Measurements from ENCODE around the gene DMXL2. TPM values are rescaled to one million over a fixed set of nuclear protein-coding genes. Genes with fewer than 3 reads are reported as not detected.

Gene DMXL2
- total and polyA plus RNA-seq, 9 of the 15 experiments (the other 6 are each of a cell fraction or from before 2014, with no cell fraction given) = 9.3 to 57.7 (median 30.7) TPM

- TF ChIP-seq TSHZ1 (CRISPR knock-in tag; IDR thresholded peaks at IDR 0.05) (no peak), USF1 (CRISPR knock-in tag; IDR thresholded peaks at IDR 0.05) (peak; percentile 9; the same call in 1 of the 2 replicates), RAD51 (IDR thresholded peaks at IDR 0.05; ENCODE audit: borderline replicate concordance, low read depth) (no peak), HNRNPK (IDR thresholded peaks at IDR 0.05; ENCODE audit: low read depth, low read length, poor library complexity, severe bottlenecking) (peak; percentile 29), SMAD1 (IDR thresholded peaks at IDR 0.05; ENCODE audit: low read depth, low read length, partially characterized antibody) (no peak), FOSL1 (tag; conservative IDR thresholded peaks at IDR 0.05) (0 out of 2 replicates have a peak, but pooled peaks have one; percentile 23), CBFB (CRISPR knock-in tag; IDR thresholded peaks at IDR 0.05) (no peak; the same call in 1 of the 2 replicates), MCM2 (IDR thresholded peaks at IDR 0.05; ENCODE audit: low read depth) (no peak), ZNF431 (CRISPR knock-in tag; IDR thresholded peaks at IDR 0.05) (no peak), LEF1 (IDR thresholded peaks at IDR 0.05) (no peak), CEBPB (tag; IDR thresholded peaks at IDR 0.05) (no peak), ILK (tag; IDR thresholded peaks at IDR 0.05; ENCODE audit: borderline replicate concordance, low read depth) (no peak), ZNF133 (CRISPR knock-in tag; IDR thresholded peaks at IDR 0.05) (no peak), CBX1 (IDR thresholded peaks at IDR 0.05; ENCODE audit: low read depth) (peak; percentile 28; the same call in 1 of the 2 replicates), ZBTB1 (CRISPR knock-in tag; IDR thresholded peaks at IDR 0.05; ENCODE audit: borderline replicate concordance, low read depth) (peak; percentile 28; the same call in 1 of the 2 replicates), MTA3 (IDR thresholded peaks at IDR 0.05; ENCODE audit: borderline replicate concordance) (peak; percentile 20; the same call in 1 of the 2 replicates), ESRRA (IDR thresholded peaks at IDR 0.05; ENCODE audit: borderline replicate concordance, low read depth) (no peak), POLR2G (IDR thresholded peaks at IDR 0.05; ENCODE audit: low read depth, low read length) (peak; percentile 80), C11orf30 (IDR thresholded peaks at IDR 0.05; ENCODE audit: low read depth) (no peak), ARID4B (CRISPR knock-in tag; IDR thresholded peaks at IDR 0.05) (peak; percentile 11; the same call in 1 of the 2 replicates)
Measured at GRCh38 chr15:51622604-51623370, at the start of gene DMXL2 (continued).
